ENCODE measurements around the gene NFIX.

- TF ChIP-seq POLR2AphosphoS5 (IDR thresholded peaks at IDR 0.05): no peak
- no peak for TF ChIP-seq CTCF (IDR thresholded peaks at IDR 0.05)
- no peak for TF ChIP-seq POLR2A (IDR thresholded peaks at IDR 0.05)
- TF ChIP-seq EP300 (IDR thresholded peaks at IDR 0.05): no peak
Observed at GRCh38 chr19:13127051-13127450, 131.8 kb downstream of the NFIX start.
